HG02763 (cell line): ENCODE measurements around the gene BICDL2.
"Not testable (repeated sequence)": the region's sequence is repeated elsewhere in the genome, so short reads cannot be mapped to it uniquely, and the experiment has no call there.

Source experiments
- ATAC-seq: cut with Tn5 transposase; IDR thresholded peaks from one replicate; pipeline ENCODE4 v1.9.1; 2021; ENCODE audit warnings: mild to moderate bottlenecking, moderate library complexity; ENCODE audit not compliant: unreplicated experiment

BICDL2 gene

GRCh38 chr16:3065742-3066439 is 29.1 kb upstream of the BICDL2 start:
- no peak for ATAC-seq

- no peak for ATAC-seq
Measured at GRCh38 chr16:3065069-3065741, 28.5 kb upstream of the BICDL2 start, which contains the start of gene IL32. Gene IL32, plus strand, starts transcription at chr16:3065640. Its CDS starts 172 bp downstream, at chr16:3065812.

- no peak for ATAC-seq
Measured at GRCh38 chr16:3063625-3064386, 27.1 kb upstream of the BICDL2 start.

GRCh38 chr16:3062553-3062952 is 25.8 kb upstream of the BICDL2 start:
- ATAC-seq = no peak

- ATAC-seq = no peak
Measured at GRCh38 chr16:3060339-3061127, 23.8 kb upstream of the BICDL2 start.

GRCh38 chr16:3059723-3060242 is 23.0 kb upstream of the BICDL2 start:
- no peak for ATAC-seq

GRCh38 chr16:3059041-3059722 is 22.4 kb upstream of the BICDL2 start:
- ATAC-seq = peak; percentile 71

GRCh38 chr16:3058139-3059030 is 21.6 kb upstream of the BICDL2 start:
- peak; percentile 16 for ATAC-seq

GRCh38 chr16:3057181-3058138 is 20.7 kb upstream of the BICDL2 start:
- no peak for ATAC-seq

- ATAC-seq = no peak
Measured at GRCh38 chr16:3056336-3057180, 19.8 kb upstream of the BICDL2 start.

- ATAC-seq = not testable (repeated sequence)
Measured at GRCh38 chr16:3055734-3056115, 19.0 kb upstream of the BICDL2 start.

GRCh38 chr16:3054965-3055733 is 18.4 kb upstream of the BICDL2 start:
- no peak for ATAC-seq

GRCh38 chr16:3053330-3053710 is 16.6 kb upstream of the BICDL2 start:
- not testable (repeated sequence) for ATAC-seq

- not testable (repeated sequence) for ATAC-seq
Measured at GRCh38 chr16:3052571-3053329, 16.0 kb upstream of the BICDL2 start.

- ATAC-seq = no peak
Measured at GRCh38 chr16:3051494-3051893, 14.8 kb upstream of the BICDL2 start.

- no peak for ATAC-seq
Measured at GRCh38 chr16:3051009-3051408, 14.3 kb upstream of the BICDL2 start.
